H1 (cell line): Measurements from ENCODE around the gene EYA2.

ENCODE experiments used
- BRCA1 ChIP-seq: IDR thresholded peaks from 2 replicates; pipeline ENCODE4 v1.6.1; 2012; ENCODE audit warnings: low read depth, low read length, improper control_type of control experiment
- CBX5 ChIP-seq: fragments of 300-800, 300-1000 bp; sonication (generic); IDR thresholded peaks from 2 replicates; pipeline ENCODE4 v1.7.1; 2016; ENCODE audit warnings: antibody characterized with exemption, low read length, low read depth
- CEBPB ChIP-seq: IDR thresholded peaks from 2 replicates; pipeline ENCODE4 v1.6.1; 2012; ENCODE audit warnings: low read depth, low read length
- EGR1 ChIP-seq: IDR thresholded peaks from 2 replicates; pipeline ENCODE4 v1.6.1; 2011; ENCODE audit warnings: low read depth, low read length, borderline replicate concordance
- EP300 ChIP-seq, 2 experiments: IDR thresholded peaks; 1 replicate in 1 of 2; 2 replicates in 1 of 2; pipeline ENCODE4 v1.6.1; 2011 to 2012; ENCODE audit warnings: low read depth in 2 of 2, low read length in 2 of 2, mild to moderate bottlenecking in 2 of 2, borderline replicate concordance in 1 of 2, inconsistent platforms in 1 of 2, moderate library complexity in 1 of 2
- KDM1A ChIP-seq: fragments of 200-600, 300-600 bp; sonication (generic); IDR thresholded peaks from 2 replicates; pipeline ENCODE4 v1.7.1; 2016; ENCODE audit warnings: mild to moderate bottlenecking, low read length, borderline replicate concordance
- POLR2A ChIP-seq, 2 experiments: IDR thresholded peaks; 1 replicate in 1 of 2; 2 replicates in 1 of 2; pipeline ENCODE4 v1.6.1; 2011; ENCODE audit warnings: low read depth in 2 of 2, low read length in 2 of 2, mild to moderate bottlenecking in 2 of 2; ENCODE audit errors: control extremely low read depth in 1 of 2
- POLR2AphosphoS5 ChIP-seq: IDR thresholded peaks from 2 replicates; pipeline ENCODE4 v1.6.1; 2011; ENCODE audit warnings: low read depth, low read length
- RFX5 ChIP-seq: IDR thresholded peaks from 2 replicates; pipeline ENCODE4 v1.6.1; 2011; ENCODE audit warnings: low read depth, low read length, improper control_type of control experiment, borderline replicate concordance
- SIX5 ChIP-seq: IDR thresholded peaks from 2 replicates; pipeline ENCODE4 v1.6.1; 2011; ENCODE audit warnings: mild to moderate bottlenecking, low read depth, low read length
- SUZ12 ChIP-seq: fragments of 200-600 bp; sonication (generic); IDR thresholded peaks from 2 replicates; pipeline ENCODE4 v1.6.1; 2012; ENCODE audit warnings: mild to moderate bottlenecking, inconsistent platforms, low read length, moderate library complexity, mixed read lengths
- TF ChIP-seq, protein P1 (sequence below), 3 experiments: IDR thresholded peaks; 1 replicate in 2 of 3; 2 replicates in 1 of 3; pipeline versions ENCODE4 v1.5.1 to v1.6.1; 2011; ENCODE audit warnings: low read length in 3 of 3, mild to moderate bottlenecking in 3 of 3, inconsistent platforms in 2 of 3, low read depth in 1 of 3, moderate library complexity in 1 of 3; ENCODE audit not compliant: insufficient read depth in 1 of 3; ENCODE audit errors: control extremely low read depth in 1 of 3
- TF ChIP-seq, protein P2 (sequence below): IDR thresholded peaks from 2 replicates; pipeline ENCODE4 v1.6.1; 2011; ENCODE audit warnings: low read length, improper control_type of control experiment
- TF ChIP-seq, protein P3 (sequence below): IDR thresholded peaks from 2 replicates; pipeline ENCODE4 v1.6.1; 2012; ENCODE audit warnings: inconsistent platforms

DNA sequence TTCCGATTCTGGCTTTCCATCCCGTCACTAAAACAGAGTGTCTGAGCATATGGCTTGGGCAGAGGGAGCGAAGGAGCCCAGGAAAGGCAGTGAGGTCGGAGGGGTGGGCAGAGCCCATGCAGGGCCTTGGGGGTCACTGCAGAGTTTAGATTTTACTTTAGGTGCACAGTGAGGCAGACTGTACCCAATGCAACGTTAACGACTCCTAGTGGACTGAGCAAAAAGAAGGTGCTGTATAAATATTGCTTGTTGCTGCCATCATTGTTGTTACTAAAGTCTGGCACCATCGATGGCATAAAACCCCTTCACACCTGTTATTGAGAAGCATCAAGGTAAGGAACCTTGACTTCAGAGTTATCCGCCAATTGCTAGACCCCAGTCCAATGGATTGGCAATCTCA is 119.0 kb downstream of the EYA2 start:
- TF ChIP-seq, protein P1, sequence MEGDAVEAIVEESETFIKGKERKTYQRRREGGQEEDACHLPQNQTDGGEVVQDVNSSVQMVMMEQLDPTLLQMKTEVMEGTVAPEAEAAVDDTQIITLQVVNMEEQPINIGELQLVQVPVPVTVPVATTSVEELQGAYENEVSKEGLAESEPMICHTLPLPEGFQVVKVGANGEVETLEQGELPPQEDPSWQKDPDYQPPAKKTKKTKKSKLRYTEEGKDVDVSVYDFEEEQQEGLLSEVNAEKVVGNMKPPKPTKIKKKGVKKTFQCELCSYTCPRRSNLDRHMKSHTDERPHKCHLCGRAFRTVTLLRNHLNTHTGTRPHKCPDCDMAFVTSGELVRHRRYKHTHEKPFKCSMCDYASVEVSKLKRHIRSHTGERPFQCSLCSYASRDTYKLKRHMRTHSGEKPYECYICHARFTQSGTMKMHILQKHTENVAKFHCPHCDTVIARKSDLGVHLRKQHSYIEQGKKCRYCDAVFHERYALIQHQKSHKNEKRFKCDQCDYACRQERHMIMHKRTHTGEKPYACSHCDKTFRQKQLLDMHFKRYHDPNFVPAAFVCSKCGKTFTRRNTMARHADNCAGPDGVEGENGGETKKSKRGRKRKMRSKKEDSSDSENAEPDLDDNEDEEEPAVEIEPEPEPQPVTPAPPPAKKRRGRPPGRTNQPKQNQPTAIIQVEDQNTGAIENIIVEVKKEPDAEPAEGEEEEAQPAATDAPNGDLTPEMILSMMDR (IDR thresholded peaks at IDR 0.05; ENCODE audit: control extremely low read depth in 1 of 3, insufficient read depth in 1 of 3, low read depth in 1 of 3, low read length in 3 of 3) = no peak; a peak in 1 of 4 replicates
- no peak for TF ChIP-seq BRCA1
- TF ChIP-seq, protein P2, sequence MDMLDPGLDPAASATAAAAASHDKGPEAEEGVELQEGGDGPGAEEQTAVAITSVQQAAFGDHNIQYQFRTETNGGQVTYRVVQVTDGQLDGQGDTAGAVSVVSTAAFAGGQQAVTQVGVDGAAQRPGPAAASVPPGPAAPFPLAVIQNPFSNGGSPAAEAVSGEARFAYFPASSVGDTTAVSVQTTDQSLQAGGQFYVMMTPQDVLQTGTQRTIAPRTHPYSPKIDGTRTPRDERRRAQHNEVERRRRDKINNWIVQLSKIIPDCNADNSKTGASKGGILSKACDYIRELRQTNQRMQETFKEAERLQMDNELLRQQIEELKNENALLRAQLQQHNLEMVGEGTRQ = no peak
- no peak for TF ChIP-seq POLR2AphosphoS5
- no peak for TF ChIP-seq POLR2A (IDR thresholded peaks at IDR 0.05; ENCODE audit: control extremely low read depth in 1 of 2, low read depth in 2 of 2, low read length in 2 of 2)
- no peak for TF ChIP-seq CEBPB
- TF ChIP-seq, protein P3, sequence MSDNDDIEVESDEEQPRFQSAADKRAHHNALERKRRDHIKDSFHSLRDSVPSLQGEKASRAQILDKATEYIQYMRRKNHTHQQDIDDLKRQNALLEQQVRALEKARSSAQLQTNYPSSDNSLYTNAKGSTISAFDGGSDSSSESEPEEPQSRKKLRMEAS = no peak
- no peak for TF ChIP-seq RFX5
- no peak for TF ChIP-seq EGR1
- TF ChIP-seq SIX5 = no peak
- TF ChIP-seq CBX5 = no peak
- TF ChIP-seq SUZ12 = no peak
- no peak for TF ChIP-seq EP300 (IDR thresholded peaks at IDR 0.05; ENCODE audit: borderline replicate concordance in 1 of 2, low read depth in 2 of 2, low read length in 2 of 2)
- TF ChIP-seq KDM1A = no peak
